Measurements from ENCODE around the gene AGMAT.
"Not testable (repeated sequence)": the region's sequence is repeated elsewhere in the genome, so short reads cannot be mapped to it uniquely, and the experiment has no call there.

Gene AGMAT

GRCh38 chr1:15610167-15610566, 25.3 kb upstream of the AGMAT start:
- no peak for DNase-seq

- DNase-seq = no peak
Measured at GRCh38 chr1:15609631-15610030, 24.8 kb upstream of the AGMAT start.

GRCh38 chr1:15605398-15606383, 20.8 kb upstream of the AGMAT start:
- no peak for DNase-seq

- not testable (repeated sequence) for DNase-seq
Measured at GRCh38 chr1:15604400-15604799, 19.5 kb upstream of the AGMAT start.

GRCh38 chr1:15603966-15604282, 19.1 kb upstream of the AGMAT start:
- DNase-seq = not testable (repeated sequence)

GRCh38 chr1:15603050-15603965, 18.5 kb upstream of the AGMAT start:
- DNase-seq = peak; percentile 72

- DNase-seq = no peak
Measured at GRCh38 chr1:15598436-15598835, 13.6 kb upstream of the AGMAT start.

- no peak for DNase-seq
Measured at GRCh38 chr1:15595809-15596617, 11.2 kb upstream of the AGMAT start.

GRCh38 chr1:15592285-15592684, 7.4 kb upstream of the AGMAT start:
- DNase-seq = no peak

- DNase-seq = no peak
Measured at GRCh38 chr1:15583016-15583706, 1.7 kb downstream of the AGMAT start.

GRCh38 chr1:15579683-15580047, 5.2 kb downstream of the AGMAT start:
- DNase-seq = no peak

- DNase-seq = no peak
Measured at GRCh38 chr1:15578921-15579682, 5.7 kb downstream of the AGMAT start.

GRCh38 chr1:15577691-15578090, 7.2 kb downstream of the AGMAT start:
- DNase-seq = peak; percentile 35

- no peak for DNase-seq
Measured at GRCh38 chr1:15575549-15576150, 9.2 kb downstream of the AGMAT start.

- no peak for DNase-seq
Measured at GRCh38 chr1:15574741-15575140, 10.1 kb downstream of the AGMAT start.

- DNase-seq = no peak
Measured at GRCh38 chr1:15573477-15573876, 11.4 kb downstream of the AGMAT start.

GRCh38 chr1:15571266-15571665, 13.6 kb downstream of the AGMAT start:
- no peak for DNase-seq

GRCh38 chr1:15570861-15571260, 14.0 kb downstream of the AGMAT start:
- no peak for DNase-seq

GRCh38 chr1:15568387-15569073, 16.3 kb downstream of the AGMAT start:
- no peak for DNase-seq

- DNase-seq = no peak
Measured at GRCh38 chr1:15559189-15559810, 25.6 kb downstream of the AGMAT start.
